ENCODE measurements around the gene ATP8B3. TPM values are rescaled to one million over a fixed set of nuclear protein-coding genes. Genes with fewer than 3 reads are reported as not detected.

Gene ATP8B3
- polyA plus RNA-seq, 1 donor: 0.99 TPM

DNA sequence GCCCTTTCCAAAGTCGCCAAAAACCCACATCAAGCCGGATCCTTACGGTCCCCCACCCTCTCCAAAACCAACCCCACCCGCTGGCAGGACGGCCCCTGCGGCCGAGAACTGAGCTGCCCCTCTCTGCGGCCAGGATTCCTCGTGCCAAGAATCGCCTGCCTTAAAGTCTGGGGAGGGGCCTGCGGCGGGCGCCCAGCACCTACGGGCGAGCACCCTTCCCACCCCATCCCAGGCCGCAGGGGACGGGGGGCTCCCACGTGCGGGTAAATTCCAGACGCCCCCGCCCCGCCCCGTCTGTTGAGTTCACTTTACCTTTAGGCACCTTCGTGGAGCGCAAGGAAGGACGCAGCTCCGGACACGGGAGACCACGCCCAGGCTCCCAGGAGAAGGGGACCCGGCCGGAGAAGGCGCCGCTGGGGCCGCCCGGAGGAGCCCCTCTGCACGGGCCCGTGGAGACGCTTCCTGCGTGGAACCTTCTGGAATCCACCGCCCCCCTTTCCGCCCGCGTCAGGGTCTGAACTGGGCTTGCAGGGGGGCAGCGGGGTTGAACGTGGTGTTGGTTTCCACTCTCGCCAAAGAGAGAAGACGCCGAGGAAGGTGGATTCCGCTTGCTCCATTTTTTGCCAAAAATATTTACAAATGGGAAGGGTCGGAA lies 36.0 kb downstream of the ATP8B3 start:
- no peak overlapping the region for H3K27ac ChIP-seq (ENCODE audit: low read length)
- H3K36me3 ChIP-seq (ENCODE audit: control insufficient read depth, insufficient read depth, low read length): no peaks in the 10 kb centered on the region
- H3K4me1 ChIP-seq (ENCODE audit: control insufficient read depth, insufficient read depth, low read length): no peaks in the 10 kb centered on the region
- no peak overlapping the region for H3K4me3 ChIP-seq (ENCODE audit: low read length)
- no peak for DNase-seq
- no CpG with 5 or more reads among the region's 50 CpGs for WGBS (ENCODE audit: insufficient coverage, low lambda C conversion rate)
- H3K9me3 ChIP-seq (ENCODE audit: control insufficient read depth, low read depth, low read length): peaks cover 19% of the 10 kb centered on the region
- H3K27me3 ChIP-seq (ENCODE audit: control insufficient read depth, insufficient read depth, low read length): peaks cover 91% of the 10 kb centered on the region

DNA sequence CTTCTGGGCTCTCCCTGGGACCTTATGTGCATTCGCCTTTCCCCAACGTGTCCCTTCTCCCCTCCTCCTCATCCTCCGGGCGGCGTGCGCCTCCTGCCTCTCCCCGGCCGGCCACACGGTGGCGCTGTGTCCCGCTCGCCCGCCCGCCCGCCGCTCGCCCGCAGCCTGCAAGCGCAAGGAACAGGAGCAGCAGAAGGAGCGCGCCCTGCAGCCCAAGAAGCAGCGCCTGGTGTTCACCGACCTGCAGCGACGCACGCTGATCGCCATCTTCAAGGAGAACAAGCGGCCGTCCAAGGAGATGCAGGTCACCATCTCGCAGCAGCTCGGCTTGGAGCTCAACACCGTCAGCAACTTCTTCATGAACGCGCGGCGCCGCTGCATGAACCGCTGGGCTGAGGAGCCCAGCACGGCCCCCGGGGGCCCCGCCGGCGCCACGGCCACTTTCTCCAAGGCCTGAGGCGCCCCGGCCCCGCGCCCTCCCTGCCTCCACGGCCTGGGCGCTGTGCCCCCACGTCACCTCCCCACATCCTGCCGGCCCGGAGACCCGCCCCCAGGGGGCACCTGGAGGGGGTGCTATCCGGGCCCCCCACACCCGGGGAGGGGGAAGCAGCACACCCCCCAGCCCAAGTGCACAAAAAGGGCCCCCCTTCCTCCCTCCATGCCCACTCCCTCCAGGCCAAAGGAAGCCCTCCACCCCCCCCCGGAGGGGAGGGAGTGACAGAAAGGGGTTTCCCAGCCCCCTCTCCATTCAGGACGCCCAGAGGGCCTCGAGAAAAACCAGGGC lies 36.9 kb downstream of the ATP8B3 start:
- peaks cover 24% of the 10 kb centered on the region for H3K9me3 ChIP-seq (ENCODE audit: control insufficient read depth, low read depth, low read length)
- no CpG with 5 or more reads among the region's 59 CpGs for WGBS (ENCODE audit: insufficient coverage, low lambda C conversion rate)
- H3K36me3 ChIP-seq (ENCODE audit: control insufficient read depth, insufficient read depth, low read length): no peaks in the 10 kb centered on the region
- H3K4me3 ChIP-seq (ENCODE audit: low read length): no peak overlapping the region
- H3K4me1 ChIP-seq (ENCODE audit: control insufficient read depth, insufficient read depth, low read length): no peaks in the 10 kb centered on the region
- H3K27ac ChIP-seq (ENCODE audit: low read length): no peak overlapping the region
- peaks cover 87% of the 10 kb centered on the region for H3K27me3 ChIP-seq (ENCODE audit: control insufficient read depth, insufficient read depth, low read length)
- DNase-seq: no peak

DNA sequence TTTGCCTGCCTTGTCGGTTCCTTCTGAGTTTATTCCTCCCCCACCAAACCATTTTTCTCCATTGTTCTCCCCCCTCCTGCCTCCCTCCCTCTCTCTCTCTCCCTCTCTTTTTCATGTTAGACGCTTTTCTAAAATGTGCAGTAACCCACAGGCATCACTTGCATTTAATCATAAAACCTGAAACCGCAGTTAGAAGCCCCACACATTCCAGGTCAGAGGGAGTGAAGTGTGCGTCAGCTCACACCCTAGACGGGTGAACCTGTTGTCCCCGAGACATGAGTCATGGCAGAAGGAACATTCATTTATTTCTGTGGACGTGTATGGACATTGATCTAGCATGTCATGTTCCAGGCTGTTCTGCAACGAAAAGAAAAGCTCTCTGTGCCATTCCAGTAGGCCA lies 38.9 kb downstream of the ATP8B3 start:
- peaks cover 87% of the 10 kb centered on the region for H3K27me3 ChIP-seq (ENCODE audit: control insufficient read depth, insufficient read depth, low read length)
- no peaks in the 10 kb centered on the region for H3K36me3 ChIP-seq (ENCODE audit: control insufficient read depth, insufficient read depth, low read length)
- H3K4me1 ChIP-seq (ENCODE audit: control insufficient read depth, insufficient read depth, low read length): no peaks in the 10 kb centered on the region
- H3K9me3 ChIP-seq (ENCODE audit: control insufficient read depth, low read depth, low read length): peaks cover 24% of the 10 kb centered on the region
- no peak overlapping the region for H3K4me3 ChIP-seq (ENCODE audit: low read length)
- no peak overlapping the region for H3K27ac ChIP-seq (ENCODE audit: low read length)
- no peak for DNase-seq
- WGBS (ENCODE audit: insufficient coverage, low lambda C conversion rate): 57% methylated on average over 1 of the region's 8 CpGs

DNA sequence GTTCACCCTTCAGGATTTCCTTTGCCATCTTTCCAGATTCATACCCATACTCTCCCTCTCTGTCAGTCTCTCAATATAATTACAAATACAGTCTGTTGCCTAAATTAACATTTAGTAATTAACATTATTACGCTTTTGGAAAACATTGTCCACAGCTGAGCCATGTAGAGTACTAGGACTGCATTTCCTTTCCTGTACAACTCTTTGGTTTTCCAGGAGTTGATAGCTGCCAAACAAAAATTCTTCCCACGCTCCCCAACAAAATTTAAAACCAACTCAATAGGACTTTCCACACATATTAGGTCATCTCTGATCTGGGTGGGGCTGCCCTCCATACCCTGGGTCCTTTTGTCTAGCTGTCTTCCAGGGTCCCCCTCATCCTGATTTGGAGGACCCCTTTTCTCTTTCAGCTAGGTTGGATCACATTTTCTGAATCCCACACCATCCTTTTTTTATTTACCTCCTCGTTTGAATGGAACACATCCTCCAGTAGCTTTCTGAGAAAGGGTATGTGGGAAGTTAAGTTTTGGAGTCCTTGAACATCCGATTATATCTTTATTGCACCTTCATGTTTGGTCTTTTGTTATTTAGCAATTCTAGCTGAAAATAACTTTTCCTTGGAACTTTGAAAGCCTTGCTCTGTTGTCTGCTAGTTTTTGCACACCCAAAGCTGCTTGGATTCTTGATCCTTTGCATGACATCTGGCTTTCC lies 41.1 kb downstream of the ATP8B3 start:
- Histone ChIP-seq H3K9me3 (ENCODE audit: control insufficient read depth, low read depth, low read length) (peaks cover 25% of the 10 kb centered on the region), H3K27me3 (ENCODE audit: control insufficient read depth, insufficient read depth, low read length) (peaks cover 88% of the 10 kb centered on the region), H3K4me1 (ENCODE audit: control insufficient read depth, insufficient read depth, low read length) (no peaks in the 10 kb centered on the region), H3K36me3 (ENCODE audit: control insufficient read depth, insufficient read depth, low read length) (no peaks in the 10 kb centered on the region), H3K27ac (ENCODE audit: low read length) (no peak overlapping the region), H3K4me3 (ENCODE audit: low read length) (no peak overlapping the region)
- WGBS (ENCODE audit: insufficient coverage, low lambda C conversion rate): 100% methylated on average over 2 of the region's 4 CpGs
- DNase-seq: no peak

DNA sequence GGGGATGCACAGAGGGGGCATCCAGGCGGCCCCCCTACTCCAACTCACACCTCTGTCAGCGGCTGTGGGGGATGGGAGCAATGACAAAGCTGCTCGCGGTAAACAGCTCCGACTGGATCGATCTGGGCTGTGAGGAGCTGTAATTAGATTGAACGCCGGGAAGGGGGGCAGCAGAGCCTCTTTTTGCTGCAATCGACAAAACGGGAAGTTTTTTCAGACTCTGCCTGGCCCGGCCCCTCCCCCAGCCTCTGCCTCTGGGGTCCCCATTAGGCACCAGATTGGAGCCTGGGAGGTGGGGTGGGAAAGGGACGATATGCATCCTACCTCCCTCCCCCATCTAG lies 42.5 kb downstream of the ATP8B3 start:
- DNase-seq: no peak
- Histone ChIP-seq H3K27ac (ENCODE audit: low read length) (no peak overlapping the region), H3K27me3 (ENCODE audit: control insufficient read depth, insufficient read depth, low read length) (peaks cover 88% of the 10 kb centered on the region), H3K4me3 (ENCODE audit: low read length) (no peak overlapping the region), H3K36me3 (ENCODE audit: control insufficient read depth, insufficient read depth, low read length) (no peaks in the 10 kb centered on the region), H3K9me3 (ENCODE audit: control insufficient read depth, low read depth, low read length) (peaks cover 13% of the 10 kb centered on the region), H3K4me1 (ENCODE audit: control insufficient read depth, insufficient read depth, low read length) (no peaks in the 10 kb centered on the region)
- WGBS (ENCODE audit: insufficient coverage, low lambda C conversion rate): no CpG with 5 or more reads among the region's 12 CpGs

DNA sequence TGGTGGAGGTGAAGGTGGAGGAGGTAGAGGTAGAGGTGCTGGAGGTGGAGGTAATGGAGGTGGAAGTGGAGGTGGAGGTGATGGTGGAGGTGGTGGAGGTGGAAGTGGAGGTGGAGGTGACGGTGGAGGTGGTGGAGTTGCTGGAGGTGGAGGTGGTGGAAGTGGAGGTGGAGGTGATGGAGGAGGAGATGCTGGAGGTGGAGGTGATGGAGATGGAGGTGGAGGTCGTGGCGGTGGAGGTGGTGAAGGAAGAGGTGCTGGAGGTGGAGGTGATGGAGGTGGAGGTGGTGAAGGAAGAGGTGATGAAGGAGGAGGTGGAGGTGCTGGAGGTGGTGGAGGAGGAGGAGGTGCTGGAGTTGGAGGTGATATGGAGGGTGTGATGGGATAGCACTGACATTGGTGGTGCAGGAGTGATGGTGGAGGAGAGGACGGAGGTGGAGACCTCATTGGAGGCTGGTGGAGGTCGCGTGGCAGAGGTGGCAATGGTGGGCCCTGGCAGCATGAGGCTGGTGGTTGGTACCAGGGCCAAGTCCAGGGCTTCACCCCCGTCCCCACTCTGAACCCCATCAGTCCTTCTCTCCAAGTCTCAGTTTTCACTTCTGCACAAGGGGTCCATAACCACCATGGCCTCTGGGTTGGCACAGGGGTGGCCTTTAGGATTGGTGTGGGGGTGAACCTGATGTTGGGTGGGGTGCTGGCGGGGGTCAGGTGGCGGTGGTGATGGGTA lies 43.0 kb downstream of the ATP8B3 start:
- no peaks in the 10 kb centered on the region for H3K36me3 ChIP-seq (ENCODE audit: control insufficient read depth, insufficient read depth, low read length)
- peaks cover 88% of the 10 kb centered on the region for H3K27me3 ChIP-seq (ENCODE audit: control insufficient read depth, insufficient read depth, low read length)
- no peaks in the 10 kb centered on the region for H3K4me1 ChIP-seq (ENCODE audit: control insufficient read depth, insufficient read depth, low read length)
- peaks cover 13% of the 10 kb centered on the region for H3K9me3 ChIP-seq (ENCODE audit: control insufficient read depth, low read depth, low read length)
- DNase-seq: no peak
- no peak overlapping the region for H3K27ac ChIP-seq (ENCODE audit: low read length)
- 74% methylated on average over 2 of the region's 9 CpGs for WGBS (ENCODE audit: insufficient coverage, low lambda C conversion rate)
- H3K4me3 ChIP-seq (ENCODE audit: low read length): no peak overlapping the region

DNA sequence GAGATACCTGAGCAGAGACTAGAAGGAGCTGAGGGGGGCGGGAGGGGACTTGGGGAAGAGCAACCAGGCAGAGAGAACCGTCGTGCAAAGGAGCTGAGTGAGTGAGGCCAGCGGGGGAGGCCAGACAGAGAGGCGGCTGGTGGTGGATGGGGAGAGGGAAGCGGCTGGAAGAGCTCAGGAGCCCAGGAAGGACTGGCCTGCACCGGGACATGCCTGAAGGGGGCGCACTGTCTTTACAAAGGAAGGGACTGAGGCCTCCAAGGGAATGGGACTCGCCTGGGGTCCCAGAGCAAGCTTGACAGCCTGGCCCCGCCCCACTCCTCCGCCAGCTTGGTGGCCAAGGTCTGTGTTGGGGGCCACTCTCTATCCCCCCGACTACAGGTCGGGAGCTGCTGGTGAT lies 43.8 kb downstream of the ATP8B3 start:
- no CpG with 5 or more reads among the region's 13 CpGs for WGBS (ENCODE audit: insufficient coverage, low lambda C conversion rate)
- Histone ChIP-seq H3K27me3 (ENCODE audit: control insufficient read depth, insufficient read depth, low read length) (peaks cover 88% of the 10 kb centered on the region), H3K36me3 (ENCODE audit: control insufficient read depth, insufficient read depth, low read length) (no peaks in the 10 kb centered on the region), H3K4me3 (ENCODE audit: low read length) (no peak overlapping the region), H3K27ac (ENCODE audit: low read length) (no peak overlapping the region), H3K4me1 (ENCODE audit: control insufficient read depth, insufficient read depth, low read length) (no peaks in the 10 kb centered on the region), H3K9me3 (ENCODE audit: control insufficient read depth, low read depth, low read length) (peaks cover 13% of the 10 kb centered on the region)
- DNase-seq: no peak

DNA sequence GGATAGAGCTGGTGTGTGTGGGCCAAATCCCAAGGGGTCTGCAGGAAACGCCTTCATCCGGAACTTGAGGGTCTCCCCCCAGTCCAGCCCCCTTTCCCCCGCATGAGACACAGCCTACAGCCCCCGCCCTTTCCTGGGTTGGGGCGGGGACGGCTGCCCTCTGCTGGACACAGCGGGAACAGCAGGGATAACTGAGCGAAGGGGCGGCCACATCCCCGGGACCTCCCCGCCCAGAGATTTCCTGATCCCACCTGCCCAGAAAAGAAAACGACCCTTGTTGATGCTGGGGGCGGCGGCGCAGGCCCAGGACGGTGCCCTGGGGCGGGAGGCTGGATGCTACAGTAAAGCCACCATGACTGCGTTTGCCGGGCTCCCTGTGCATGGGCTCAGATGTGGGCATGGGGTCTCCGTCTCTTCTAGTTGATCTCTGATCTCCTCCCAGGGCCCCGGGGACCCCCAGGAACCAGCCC lies 44.6 kb downstream of the ATP8B3 start:
- WGBS (ENCODE audit: insufficient coverage, low lambda C conversion rate): no CpG with 5 or more reads among the region's 21 CpGs
- H3K27me3 ChIP-seq (ENCODE audit: control insufficient read depth, insufficient read depth, low read length): peaks cover 92% of the 10 kb centered on the region
- H3K9me3 ChIP-seq (ENCODE audit: control insufficient read depth, low read depth, low read length): peaks cover 13% of the 10 kb centered on the region
- no peaks in the 10 kb centered on the region for H3K4me1 ChIP-seq (ENCODE audit: control insufficient read depth, insufficient read depth, low read length)
- DNase-seq: no peak
- no peaks in the 10 kb centered on the region for H3K36me3 ChIP-seq (ENCODE audit: control insufficient read depth, insufficient read depth, low read length)
- no peak overlapping the region for H3K4me3 ChIP-seq (ENCODE audit: low read length)
- no peak overlapping the region for H3K27ac ChIP-seq (ENCODE audit: low read length)

DNA sequence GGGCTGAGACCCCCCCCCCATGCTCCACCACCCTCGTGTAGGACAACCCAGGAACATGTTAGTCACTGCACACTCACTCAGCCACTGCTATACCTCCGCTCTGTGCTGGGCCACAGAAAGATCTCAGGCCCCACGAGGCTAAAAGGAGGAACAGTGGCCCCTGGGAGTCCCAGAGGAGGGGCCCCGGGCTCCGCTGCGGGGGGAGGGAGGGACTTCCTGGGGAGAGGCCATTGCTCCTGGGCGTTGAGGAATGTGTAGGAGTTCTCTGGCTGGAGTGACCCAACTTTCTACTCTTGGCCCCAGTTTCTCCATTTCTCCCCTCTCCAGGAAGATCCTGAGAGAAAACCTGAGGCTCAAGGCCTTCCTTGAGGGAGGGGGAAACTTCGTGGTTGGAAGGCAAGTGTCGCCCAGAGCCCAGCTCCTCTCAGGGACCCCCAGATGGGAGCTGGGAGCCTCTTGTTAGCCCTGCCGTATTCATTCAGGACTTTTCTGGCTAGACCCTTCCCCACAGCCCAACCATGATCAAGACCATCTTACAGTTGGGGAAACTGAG lies 45.2 kb downstream of the ATP8B3 start:
- no peak for DNase-seq
- H3K36me3 ChIP-seq (ENCODE audit: control insufficient read depth, insufficient read depth, low read length): no peaks in the 10 kb centered on the region
- no CpG with 5 or more reads among the region's 10 CpGs for WGBS (ENCODE audit: insufficient coverage, low lambda C conversion rate)
- H3K4me3 ChIP-seq (ENCODE audit: low read length): no peak overlapping the region
- peaks cover 95% of the 10 kb centered on the region for H3K27me3 ChIP-seq (ENCODE audit: control insufficient read depth, insufficient read depth, low read length)
- no peak overlapping the region for H3K27ac ChIP-seq (ENCODE audit: low read length)
- peaks cover 16% of the 10 kb centered on the region for H3K9me3 ChIP-seq (ENCODE audit: control insufficient read depth, low read depth, low read length)
- no peaks in the 10 kb centered on the region for H3K4me1 ChIP-seq (ENCODE audit: control insufficient read depth, insufficient read depth, low read length)
